Panc1 (cell line): ENCODE results near the gene USH2A. TPM values are rescaled to one million over a fixed set of nuclear protein-coding genes. Genes with fewer than 3 reads are reported as not detected.

Source experiments
- ATAC-seq: fragments of 200-7000 bp; cut with Tn5 transposase; 2 replicates; pipeline ENCODE4 v1.9.1; 2020; ENCODE audit warnings: mild to moderate bottlenecking, moderate library complexity
- BruUV-seq: library from RNA; stranded (reverse); fragments of 400-500 nt; replicated peaks from 2 replicates; lab custom pipeline; 2021; lab: Mats Ljungman, UMichigan
- CTCF ChIA-PET: fragments of 300-600 bp; sonication (Branson Sonifier 250); formaldehyde crosslinking; loops from one replicate; lab custom pipeline; 2022; ENCODE audit warnings: antibody characterized with exemption; lab: Charles Lee
- POLR2A ChIA-PET: fragments of 300-600 bp; sonication (Branson Sonifier 250); formaldehyde crosslinking; loops from one replicate; lab custom pipeline; 2022; ENCODE audit warnings: antibody characterized with exemption; lab: Charles Lee
- DNase-seq: peaks from one replicate; pipeline ENCODE4 v3.0.0-alpha.2; 2010; ENCODE audit warnings: low read depth, low spot score
- H3K27ac ChIP-seq: 2 replicates; pipeline ENCODE4 v1.5.1; 2011; ENCODE audit warnings: mild to moderate bottlenecking, low read length, inconsistent platforms
- H3K27me3 ChIP-seq: fragments of 200-500 bp; sonication (Bioruptor generic); 2 replicates; pipeline ENCODE4 v1.6.0; 2014; ENCODE audit warnings: low read length, inconsistent platforms; ENCODE audit not compliant: control insufficient read depth, insufficient read depth
- H3K36me3 ChIP-seq: fragments of 200-500 bp; sonication (Bioruptor generic); 2 replicates; pipeline ENCODE4 v1.5.1; 2014; ENCODE audit warnings: inconsistent platforms, mild to moderate bottlenecking, low read length, moderate library complexity; ENCODE audit not compliant: control insufficient read depth, insufficient read depth
- H3K4me1 ChIP-seq: 2 replicates; pipeline ENCODE4 v1.5.1; 2011; ENCODE audit warnings: inconsistent platforms, mild to moderate bottlenecking, low read length, moderate library complexity; ENCODE audit not compliant: control insufficient read depth, insufficient read depth
- H3K4me3 ChIP-seq, 2 experiments: 2 replicates each; pipeline ENCODE4 v1.5.1; 2011 to 2012; ENCODE audit warnings: low read depth in 2 of 2, low read length in 2 of 2, mild to moderate bottlenecking in 2 of 2, inconsistent platforms in 1 of 2, moderate library complexity in 1 of 2
- H3K9me3 ChIP-seq: fragments of 200-500 bp; sonication (Bioruptor generic); 2 replicates; pipeline ENCODE4 v1.5.1; 2014; ENCODE audit warnings: low read depth, mild to moderate bottlenecking, inconsistent platforms, low read length, moderate library complexity; ENCODE audit not compliant: control insufficient read depth, insufficient read depth
- CTCF ChIP-seq: fragments of 450-650 bp; IDR thresholded peaks from 2 replicates; pipeline ENCODE4 v1.5.1; 2017; ENCODE audit warnings: mild to moderate bottlenecking
- POLR2AphosphoS5 ChIP-seq: IDR thresholded peaks from 2 replicates; pipeline ENCODE4 v1.6.1; 2012; ENCODE audit warnings: mild to moderate bottlenecking, low read depth, low read length, moderate library complexity
- REST ChIP-seq, 2 experiments: IDR thresholded peaks; 2 replicates each; pipeline ENCODE4 v1.6.1; 2011 to 2012; ENCODE audit warnings: low read depth in 2 of 2, control low read depth in 1 of 2, low read length in 1 of 2, mild to moderate bottlenecking in 1 of 2, moderate library complexity in 1 of 2; ENCODE audit not compliant: insufficient read depth in 1 of 2
- SIN3A ChIP-seq: IDR thresholded peaks from 2 replicates; pipeline ENCODE4 v1.6.1; 2012; ENCODE audit warnings: low read depth, mild to moderate bottlenecking, low read length, moderate library complexity, borderline replicate concordance; ENCODE audit not compliant: insufficient read depth
- TCF7L2 ChIP-seq: IDR thresholded peaks from 2 replicates; pipeline ENCODE4 v1.6.1; 2011; ENCODE audit warnings: mild to moderate bottlenecking, low read depth, low read length, inconsistent platforms
- in situ Hi-C: cut with HindIII; loops from 2 replicates; pipeline ENCODE4 v1.10.0; 2016; ENCODE audit warnings: low sequenced_read_pairs, low pct_unique_long_range_greater_than_20kb
- intact Hi-C: fragments of 100-400 bp; cut with micrococcal nuclease; formaldehyde crosslinking; loops from one replicate; pipeline ENCODE4 v1.10.0; 2022; ENCODE audit not compliant: unreplicated experiment
- total RNA-seq: library from RNA; stranded (reverse); gene quantifications from one replicate; pipeline ENCODE4 v1.2.1, GENCODE V29; 2021; ENCODE audit not compliant: unreplicated experiment

The USH2A gene
- total RNA-seq, 1 experiment from 2014 or later: not detected

GRCh38 chr1:215718575-215719287 lies 704.5 kb downstream of the USH2A start:
- no peak for DNase-seq
- CTCF ChIA-PET: no interaction called here
- intact Hi-C loops (no loop called here), in situ Hi-C loops (no loop called here)
- TF ChIP-seq CTCF (no peak), TCF7L2 (no peak), POLR2AphosphoS5 (no peak), SIN3A (no peak), REST (IDR thresholded peaks at IDR 0.05; ENCODE audit: insufficient read depth in 1 of 2, low read depth in 2 of 2, low read length in 1 of 2) (no peak)
- no peak for ATAC-seq
- no peak overlapping the region for H3K4me3 ChIP-seq
- H3K27ac ChIP-seq: no peak overlapping the region
- H3K4me1 ChIP-seq: no peaks in the 10 kb centered on the region
- POLR2A ChIA-PET: no interaction called here
- H3K9me3 ChIP-seq: no peaks in the 10 kb centered on the region
- BruUV-seq: no TSS peak
- no peaks in the 10 kb centered on the region for H3K36me3 ChIP-seq
- no peaks in the 10 kb centered on the region for H3K27me3 ChIP-seq

- Histone ChIP-seq H3K4me3 (no peak overlapping the region), H3K9me3 (no peaks in the 10 kb centered on the region), H3K27me3 (no peaks in the 10 kb centered on the region), H3K4me1 (no peaks in the 10 kb centered on the region), H3K36me3 (no peaks in the 10 kb centered on the region), H3K27ac (no peak overlapping the region)
- in situ Hi-C loops (no loop called here), intact Hi-C loops (no loop called here)
- ATAC-seq (no peak), DNase-seq (no peak)
- no peak for TF ChIP-seq SIN3A
- TF ChIP-seq REST (IDR thresholded peaks at IDR 0.05; ENCODE audit: insufficient read depth in 1 of 2, low read depth in 2 of 2, low read length in 1 of 2): no peak
- no peak for TF ChIP-seq POLR2AphosphoS5
- TF ChIP-seq CTCF: no peak
- no peak for TF ChIP-seq TCF7L2
- POLR2A ChIA-PET: no interaction called here
- CTCF ChIA-PET: no interaction called here
- BruUV-seq: no TSS peak
Measured at GRCh38 chr1:215717677-215718426, 705.4 kb downstream of the USH2A start.
